ENCODE data around the gene RFXAP. TPM values are rescaled to one million over a fixed set of nuclear protein-coding genes. Genes with fewer than 3 reads are reported as not detected.
"Not testable (repeated sequence)": the region's sequence is repeated elsewhere in the genome, so short reads cannot be mapped to it uniquely, and the experiment has no call there.

RFXAP gene
- total RNA-seq, 3 donors from 2014 or later: 3.8 to 6.6 (median 5.9) TPM

- intact Hi-C loops (cut with DNase I; ENCODE audit: low total_unique reads): no loop called here
- Histone ChIP-seq H3K4me1 (no peaks in the 10 kb centered on the region), H3K27me3 (no peaks in the 10 kb centered on the region), H3K36me3 (no peaks in the 10 kb centered on the region), H3K27ac (no peak overlapping the region), H3K9me3 (no peaks in the 10 kb centered on the region), H3K4me3 (no peak overlapping the region)
- TF ChIP-seq POLR2AphosphoS5 (IDR thresholded peaks at IDR 0.05) (no peak), CTCF (IDR thresholded peaks at IDR 0.05) (no peak), POLR2A (IDR thresholded peaks at IDR 0.05) (no peak)
- no peak for DNase-seq (ENCODE audit: low spot score in 2 of 2)
These were observed 42.8 kb upstream of the RFXAP start for GRCh38 chr13:36776175-36776574.

GRCh38 chr13:36778083-36778671 lies 40.8 kb upstream of the RFXAP start:
- H3K27me3 ChIP-seq: no peaks in the 10 kb centered on the region
- H3K4me3 ChIP-seq: no peak overlapping the region
- TF ChIP-seq POLR2A (IDR thresholded peaks at IDR 0.05) (no peak), POLR2AphosphoS5 (IDR thresholded peaks at IDR 0.05) (no peak), CTCF (IDR thresholded peaks at IDR 0.05) (no peak)
- no peaks in the 10 kb centered on the region for H3K36me3 ChIP-seq
- intact Hi-C loops (cut with DNase I; ENCODE audit: low total_unique reads): no loop called here
- H3K9me3 ChIP-seq: no peaks in the 10 kb centered on the region
- H3K27ac ChIP-seq: no peak overlapping the region
- H3K4me1 ChIP-seq: no peaks in the 10 kb centered on the region
- DNase-seq (ENCODE audit: low spot score in 2 of 2): no peak

- TF ChIP-seq CTCF (IDR thresholded peaks at IDR 0.05): no peak
- no peak for TF ChIP-seq POLR2AphosphoS5 (IDR thresholded peaks at IDR 0.05)
- no peak for TF ChIP-seq POLR2A (IDR thresholded peaks at IDR 0.05)
- DNase-seq (ENCODE audit: low spot score in 2 of 2): no peak
- Histone ChIP-seq H3K9me3 (no peaks in the 10 kb centered on the region), H3K4me3 (no peak overlapping the region), H3K36me3 (no peaks in the 10 kb centered on the region), H3K27me3 (no peaks in the 10 kb centered on the region), H3K27ac (no peak overlapping the region), H3K4me1 (no peaks in the 10 kb centered on the region)
- intact Hi-C loops (cut with DNase I; ENCODE audit: low total_unique reads): no loop called here
These were observed 35.1 kb upstream of the RFXAP start for GRCh38 chr13:36783890-36784289.

- H3K4me3 ChIP-seq; H3K27ac ChIP-seq; H3K27me3 ChIP-seq; DNase-seq (ENCODE audit: low spot score in 2 of 2); intact Hi-C loops (cut with DNase I; ENCODE audit: low total_unique reads); H3K9me3 ChIP-seq; H3K36me3 ChIP-seq; H3K4me1 ChIP-seq: not testable (repeated sequence)
These were observed 32.8 kb upstream of the RFXAP start for GRCh38 chr13:36786175-36786574.

GRCh38 chr13:36787181-36787580 lies 31.8 kb upstream of the RFXAP start:
- H3K4me3 ChIP-seq: no peak overlapping the region
- H3K9me3 ChIP-seq: no peaks in the 10 kb centered on the region
- H3K36me3 ChIP-seq: no peaks in the 10 kb centered on the region
- H3K4me1 ChIP-seq: no peaks in the 10 kb centered on the region
- no peak for DNase-seq (ENCODE audit: low spot score in 2 of 2)
- no peak overlapping the region for H3K27ac ChIP-seq
- no peaks in the 10 kb centered on the region for H3K27me3 ChIP-seq
- TF ChIP-seq POLR2AphosphoS5 (IDR thresholded peaks at IDR 0.05) (no peak), POLR2A (IDR thresholded peaks at IDR 0.05) (no peak), CTCF (IDR thresholded peaks at IDR 0.05) (no peak)
- intact Hi-C loops (cut with DNase I; ENCODE audit: low total_unique reads): no loop called here

GRCh38 chr13:36788276-36788675 lies 30.7 kb upstream of the RFXAP start:
- no peaks in the 10 kb centered on the region for H3K4me1 ChIP-seq
- TF ChIP-seq POLR2A (IDR thresholded peaks at IDR 0.05) (no peak), CTCF (IDR thresholded peaks at IDR 0.05) (no peak), POLR2AphosphoS5 (IDR thresholded peaks at IDR 0.05) (no peak)
- H3K4me3 ChIP-seq: no peak overlapping the region
- DNase-seq (ENCODE audit: low spot score in 2 of 2): no peak
- H3K9me3 ChIP-seq: no peaks in the 10 kb centered on the region
- intact Hi-C loops (cut with DNase I; ENCODE audit: low total_unique reads): no loop called here
- H3K27ac ChIP-seq: no peak overlapping the region
- H3K36me3 ChIP-seq: no peaks in the 10 kb centered on the region
- H3K27me3 ChIP-seq: no peaks in the 10 kb centered on the region
